Measurements from ENCODE around the gene ANKMY1.

ANKMY1 gene

DNA sequence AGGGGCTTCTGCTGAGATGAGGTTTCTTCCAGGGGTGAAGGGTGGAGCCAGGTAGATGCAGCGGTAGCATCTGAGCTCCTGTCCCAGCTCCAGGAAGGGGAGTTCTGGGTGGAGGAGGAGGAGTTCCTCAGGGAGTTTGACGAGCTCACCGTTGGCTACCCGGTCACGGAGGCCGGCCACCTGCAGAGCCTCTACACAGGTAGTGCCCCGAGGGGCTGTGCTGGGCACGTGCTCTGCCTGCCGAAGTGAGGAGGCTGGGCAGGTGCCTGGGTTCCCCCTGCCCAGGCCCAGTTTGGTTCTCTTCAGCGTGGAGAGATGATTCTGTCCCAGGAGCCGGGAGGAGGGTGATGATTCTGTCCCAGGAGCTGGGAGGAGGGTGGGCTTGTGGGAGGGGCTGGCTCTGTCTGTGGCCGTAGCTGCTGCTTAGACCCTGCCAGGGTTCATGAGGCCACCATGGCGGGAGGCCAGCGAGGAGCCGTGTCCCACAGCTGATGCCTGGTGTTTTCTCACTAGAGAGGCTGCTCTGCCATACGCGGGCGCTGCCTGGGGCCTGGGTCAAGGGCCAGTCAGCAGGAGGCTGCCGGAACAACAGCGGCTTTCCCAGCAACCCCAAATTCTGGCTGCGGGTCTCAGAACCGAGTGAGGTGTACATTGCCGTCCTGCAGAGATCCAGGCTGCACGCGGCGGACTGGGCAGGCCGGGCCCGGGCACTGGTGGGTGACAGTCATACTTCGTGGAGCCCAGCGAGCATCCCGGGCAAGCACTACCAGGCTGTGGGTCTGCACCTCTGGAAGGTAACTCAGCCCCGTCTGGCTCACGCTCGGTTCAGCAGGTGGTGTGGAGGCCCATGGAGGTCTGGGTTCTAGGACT lies 37.0 kb upstream of the ANKMY1 start:
- no peak for DNase-seq

- DNase-seq: no peak
These were observed 36.1 kb upstream of the ANKMY1 start for GRCh38 chr2:240593703-240594451.

DNA sequence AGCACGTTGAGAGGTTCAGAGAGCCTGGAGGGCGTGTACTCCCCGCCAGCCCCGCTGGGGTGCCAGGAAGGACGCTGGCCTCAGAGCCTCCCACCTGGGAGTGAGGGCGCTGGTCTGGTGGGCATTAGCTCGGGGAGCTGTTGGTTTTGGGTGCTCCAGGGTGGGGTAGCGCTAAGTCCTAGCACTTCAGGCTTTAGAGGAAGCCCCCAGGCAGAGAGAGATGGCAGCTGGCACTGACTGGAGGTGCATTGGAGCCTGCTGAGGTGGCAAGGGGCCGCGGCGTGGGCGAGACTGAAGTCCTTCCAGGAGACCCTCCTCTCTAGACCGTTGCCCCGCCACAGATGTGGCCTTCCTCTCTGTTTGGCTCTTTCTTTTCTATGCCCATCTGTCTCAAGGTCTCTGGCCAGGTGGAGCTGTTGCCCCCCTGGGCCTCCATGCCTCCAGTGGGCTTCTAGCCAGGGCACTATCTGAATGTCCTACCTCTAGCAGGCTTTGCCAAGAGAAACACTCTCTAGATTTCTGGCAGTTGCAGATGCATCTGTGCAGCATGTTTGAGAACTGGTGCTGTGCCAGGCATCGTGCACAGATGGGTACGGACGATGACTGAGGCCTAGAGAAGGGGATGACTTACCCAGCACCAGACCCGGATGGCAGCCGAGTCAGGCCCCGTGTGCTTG lies 35.4 kb upstream of the ANKMY1 start:
- DNase-seq: no peak

- no peak for DNase-seq
These were observed 34.0 kb upstream of the ANKMY1 start for GRCh38 chr2:240591784-240592183.

GRCh38 chr2:240591226-240591625 lies 33.4 kb upstream of the ANKMY1 start:
- DNase-seq: no peak

GRCh38 chr2:240590681-240591111 lies 32.9 kb upstream of the ANKMY1 start:
- no peak for DNase-seq

GRCh38 chr2:240589850-240590525 lies 32.2 kb upstream of the ANKMY1 start:
- DNase-seq: no peak

- DNase-seq: no peak
These were observed 31.6 kb upstream of the ANKMY1 start for GRCh38 chr2:240589375-240589774.

DNA sequence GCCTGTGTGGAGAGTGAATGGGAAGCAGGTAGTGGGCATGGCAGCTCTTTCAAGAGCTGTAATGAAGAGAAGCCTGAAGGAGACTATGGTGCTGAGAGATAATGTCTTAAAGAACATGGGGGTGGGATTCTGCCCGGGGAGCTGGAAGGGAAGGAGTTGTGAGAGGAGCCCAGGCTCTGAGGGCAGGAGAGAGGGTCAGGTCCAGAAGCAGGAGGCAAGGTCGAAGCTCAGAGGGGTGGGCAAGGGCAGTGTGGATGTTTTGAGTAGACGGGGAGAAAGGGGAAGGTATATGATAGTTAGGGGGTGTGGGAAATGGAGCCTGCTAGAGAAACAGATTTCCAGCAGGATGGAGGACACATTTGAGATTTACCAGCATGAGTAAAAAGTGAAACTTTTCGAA lies 30.9 kb upstream of the ANKMY1 start:
- DNase-seq: no peak

GRCh38 chr2:240588006-240588655 lies 30.3 kb upstream of the ANKMY1 start:
- DNase-seq: no peak

DNA sequence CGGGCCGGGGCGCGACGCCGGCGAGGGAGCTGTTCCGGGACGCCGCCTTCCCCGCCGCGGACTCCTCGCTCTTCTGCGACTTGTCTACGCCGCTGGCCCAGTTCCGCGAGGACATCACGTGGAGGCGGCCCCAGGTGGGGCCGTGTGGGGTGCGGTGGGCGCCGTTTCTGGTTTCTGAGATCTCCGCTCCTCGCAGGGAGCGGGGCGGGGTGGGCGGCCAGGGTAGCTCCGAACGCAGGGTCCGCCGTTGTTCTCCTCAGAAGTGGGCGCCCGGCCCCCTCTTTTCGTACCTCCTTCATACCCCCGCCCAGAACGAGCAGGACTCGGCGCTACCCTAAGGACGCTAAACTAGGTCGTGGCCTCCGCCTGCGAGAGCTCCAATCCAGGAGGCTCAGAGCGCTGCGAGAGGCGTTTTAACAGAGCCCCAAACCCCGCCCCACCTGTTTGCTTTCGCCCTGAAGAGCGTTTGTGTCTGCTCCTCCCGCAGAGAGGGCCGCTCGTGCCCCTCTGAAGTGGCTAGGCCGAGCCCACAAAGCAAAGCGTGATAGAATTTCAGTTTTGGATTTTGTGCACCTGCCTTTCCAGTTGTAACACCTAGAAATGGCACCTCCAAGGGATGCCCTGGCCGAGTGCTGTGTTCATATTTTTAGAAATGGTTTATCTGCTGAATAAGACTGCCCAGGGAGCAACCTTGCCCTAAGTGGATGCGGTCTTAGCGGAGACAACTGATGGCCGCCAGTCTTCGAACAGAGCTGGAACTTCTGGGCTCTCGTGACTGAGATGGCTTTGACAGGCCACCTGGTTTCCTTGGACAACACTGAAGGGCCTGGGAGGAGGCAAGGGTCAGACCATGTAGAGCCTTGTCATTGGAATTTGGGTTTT lies 29.4 kb upstream of the ANKMY1 start:
- DNase-seq: peak; percentile 33

GRCh38 chr2:240586198-240586918 lies 28.6 kb upstream of the ANKMY1 start, which contains the start of gene CAPN10:
Gene CAPN10 (plus strand): TSS chr2:240586734. CDS start chr2:240586912, 178 bp downstream.
- DNase-seq: peak; percentile 94

GRCh38 chr2:240585681-240586197 lies 28.0 kb upstream of the ANKMY1 start:
- DNase-seq: no peak

DNA sequence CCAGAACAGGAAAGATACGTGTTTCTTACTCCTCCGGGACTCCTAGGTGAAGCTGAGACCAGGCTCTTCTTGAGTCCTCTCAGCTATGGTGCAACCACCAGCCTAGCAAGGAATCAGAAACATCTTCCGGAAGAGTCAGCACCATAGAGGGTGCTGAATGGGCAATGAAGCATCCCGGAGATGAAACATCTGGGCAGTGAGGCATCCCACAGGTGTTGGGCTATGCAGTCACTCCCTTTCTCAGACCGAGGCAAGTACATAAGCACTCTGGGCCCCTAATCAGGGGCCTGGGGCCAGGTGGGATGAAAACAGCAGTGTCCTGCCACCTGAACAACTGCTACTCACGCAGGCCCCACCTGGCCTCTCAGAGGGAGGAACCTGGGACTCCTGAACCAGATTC lies 27.3 kb upstream of the ANKMY1 start:
- DNase-seq: no peak

GRCh38 chr2:240584486-240585031 lies 26.8 kb upstream of the ANKMY1 start:
- DNase-seq: no peak

GRCh38 chr2:240583774-240584173 lies 26.0 kb upstream of the ANKMY1 start:
- no peak for DNase-seq

- DNase-seq: no peak
These were observed 25.0 kb upstream of the ANKMY1 start for GRCh38 chr2:240582781-240583180.

GRCh38 chr2:240581811-240582210 lies 24.0 kb upstream of the ANKMY1 start:
- no peak for DNase-seq

- DNase-seq: no peak
These were observed 22.2 kb upstream of the ANKMY1 start for GRCh38 chr2:240579771-240580614.

Data from NCI-H2227 treated with DMSO at 0.1 percent for 48 hours (cell line).